NCI-H2081 (cell line): ENCODE results near the gene CDH13.

Experiments used
- DNase-seq, 2 experiments: peaks; one replicate each; lab custom pipeline; 2025; lab: John Stamatoyannopoulos, UW

The CDH13 gene

DNA sequence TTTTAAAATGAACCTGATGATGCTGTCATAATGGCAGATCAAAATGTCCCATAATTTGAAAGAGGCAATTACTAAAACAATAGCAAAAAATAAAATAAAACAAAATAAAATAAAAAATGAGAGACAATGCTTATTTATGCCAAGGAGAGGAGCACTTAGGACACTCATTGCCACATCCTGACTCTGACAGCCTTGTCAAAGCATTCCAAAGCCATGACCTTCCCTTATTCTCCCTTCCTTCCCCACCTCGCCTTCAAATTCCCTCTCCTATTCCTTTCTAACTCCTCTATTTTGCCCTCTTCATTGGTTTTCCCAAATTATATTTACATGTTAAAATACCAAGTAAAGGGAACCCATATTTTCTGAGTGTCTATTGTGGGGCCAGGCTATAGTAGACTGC, 220.0 kb downstream of the CDH13 start:
- DNase-seq, result no peak

DNA sequence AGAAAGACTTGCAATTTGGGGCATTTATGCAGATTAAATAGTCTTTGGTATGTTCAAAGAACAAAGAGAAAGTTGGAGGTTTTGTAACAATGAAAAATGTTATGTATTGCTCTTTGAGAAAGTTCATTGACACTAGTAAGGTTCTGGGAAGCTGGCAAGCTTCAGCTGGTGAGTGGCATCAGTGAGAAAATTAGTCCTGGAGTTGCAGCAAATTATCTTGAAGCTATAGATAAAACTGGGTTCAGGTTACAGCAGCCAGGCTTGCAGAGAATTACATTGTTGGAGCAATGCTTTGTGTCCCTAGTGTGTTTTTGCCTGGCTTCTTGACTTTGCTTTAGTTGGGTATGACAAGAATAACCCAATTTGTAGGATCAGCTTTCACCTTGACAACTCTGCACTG, 221.2 kb downstream of the CDH13 start:
- no peak for DNase-seq

DNA sequence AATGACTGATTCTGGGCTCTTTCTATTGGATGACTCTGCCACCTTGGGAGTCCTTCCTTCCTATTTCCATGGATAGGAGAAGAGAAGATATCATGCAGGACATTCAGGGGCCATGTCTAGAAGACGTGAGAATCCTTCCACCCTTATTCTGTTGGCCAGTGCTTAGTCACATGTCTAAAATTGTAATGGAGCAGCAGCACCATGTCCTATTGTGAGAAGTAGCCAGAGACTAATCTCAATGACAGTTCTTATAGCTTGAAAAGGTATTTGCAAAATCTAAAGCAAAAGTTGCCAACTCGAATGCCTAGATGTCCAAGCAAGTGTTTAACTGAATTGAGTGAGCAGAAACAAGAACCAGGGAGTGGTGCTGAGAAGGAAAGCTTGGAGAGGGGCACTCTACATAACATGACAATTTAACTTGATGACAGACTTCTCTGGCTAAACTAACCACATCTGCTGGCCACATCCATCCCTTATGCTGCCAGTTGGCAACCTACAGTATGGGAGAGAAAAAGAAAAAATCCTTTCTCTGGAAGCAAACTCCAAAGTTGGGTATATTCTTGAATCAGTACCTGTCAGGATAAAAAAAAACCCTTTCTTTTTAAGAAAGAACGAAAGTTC, 225.7 kb downstream of the CDH13 start:
- DNase-seq, result no peak

DNA sequence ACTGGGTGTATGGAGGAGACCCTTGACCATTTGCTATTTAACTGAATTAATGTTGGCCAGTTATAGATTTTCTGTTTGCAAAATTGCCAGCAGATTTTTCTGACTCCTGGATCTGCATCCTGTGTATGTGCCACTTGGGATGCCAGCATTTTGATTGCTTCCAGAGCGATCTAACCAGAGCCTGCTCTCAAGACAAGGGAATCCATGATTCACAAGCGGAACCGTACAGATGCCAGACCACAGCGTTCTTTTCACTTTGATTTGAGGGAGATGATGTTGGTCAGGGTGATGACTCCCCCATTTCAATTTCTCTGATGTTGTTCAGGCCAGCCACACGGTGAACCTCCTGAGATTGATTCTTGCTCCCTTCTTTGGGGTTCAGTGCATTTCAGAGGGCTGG, 228.7 kb downstream of the CDH13 start:
- DNase-seq, result no peak

DNA sequence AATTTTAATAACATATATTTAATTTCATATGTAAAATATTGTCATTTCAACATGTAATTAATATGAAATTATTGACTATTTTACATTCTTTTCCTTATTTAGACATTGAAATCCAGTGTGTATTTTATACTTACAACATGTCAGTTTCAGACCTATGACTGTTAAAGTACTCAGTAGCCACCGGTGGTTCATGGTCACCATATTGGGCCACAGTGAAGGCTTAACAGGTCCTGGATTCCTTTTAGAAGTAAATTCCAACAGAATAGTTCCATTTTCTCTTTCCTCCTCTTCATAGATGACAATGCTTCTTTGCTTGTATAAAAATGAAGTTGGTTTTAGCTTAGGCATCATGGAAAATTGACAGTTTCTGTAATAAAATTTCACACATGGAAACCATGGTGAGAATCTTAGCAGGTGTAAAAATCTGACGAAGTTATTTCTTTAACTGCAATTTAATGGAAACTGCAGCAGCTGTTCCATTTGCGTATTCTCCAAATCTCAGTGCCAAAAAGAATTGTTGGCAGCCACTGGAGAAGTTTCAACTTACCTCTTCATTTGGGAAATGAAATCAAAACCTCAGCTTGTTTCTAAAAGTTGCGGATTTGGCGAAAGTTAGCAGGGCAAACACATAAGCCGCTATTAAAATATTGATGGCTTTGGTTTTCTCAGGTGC, 231.1 kb downstream of the CDH13 start:
- DNase-seq, result no peak

DNA sequence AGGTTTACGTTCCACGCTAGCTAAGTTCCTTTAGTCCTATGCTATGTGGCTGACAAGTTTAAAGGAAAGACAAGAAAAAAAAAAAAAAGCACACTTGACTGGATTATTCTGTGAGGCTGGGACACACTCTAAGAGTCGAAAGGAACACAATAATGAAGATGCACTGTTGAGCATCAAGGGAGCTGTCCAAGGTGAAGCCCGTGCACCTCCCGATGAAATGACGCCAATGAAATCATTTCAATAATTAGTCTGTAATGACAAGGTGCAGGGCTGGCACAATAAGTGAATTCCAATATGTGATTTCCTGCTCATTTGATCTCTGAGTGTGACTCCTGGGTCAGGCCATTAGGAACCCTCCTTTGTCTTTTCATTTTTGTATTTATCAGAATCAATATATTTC, 232.9 kb downstream of the CDH13 start:
- no peak for DNase-seq

DNA sequence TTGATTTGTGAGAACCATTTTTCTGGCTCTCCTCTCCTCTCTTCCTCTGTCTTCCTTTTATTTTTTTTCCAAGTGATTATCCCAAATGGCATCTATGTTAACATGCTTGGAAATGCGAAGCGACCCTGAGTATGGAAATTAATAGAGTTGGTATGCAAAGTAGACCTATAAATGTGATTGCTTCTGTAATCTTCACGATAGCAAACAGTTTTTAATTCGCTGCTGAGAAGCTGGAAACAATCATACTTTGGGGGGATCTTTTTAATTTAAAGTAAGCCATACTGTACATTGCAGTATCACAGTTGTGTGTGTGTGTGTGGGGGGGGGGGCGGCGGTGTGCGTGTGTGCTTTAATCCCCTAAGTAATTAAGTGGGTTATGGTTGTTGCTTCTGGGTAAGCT, 233.3 kb downstream of the CDH13 start:
- no peak for DNase-seq

DNA sequence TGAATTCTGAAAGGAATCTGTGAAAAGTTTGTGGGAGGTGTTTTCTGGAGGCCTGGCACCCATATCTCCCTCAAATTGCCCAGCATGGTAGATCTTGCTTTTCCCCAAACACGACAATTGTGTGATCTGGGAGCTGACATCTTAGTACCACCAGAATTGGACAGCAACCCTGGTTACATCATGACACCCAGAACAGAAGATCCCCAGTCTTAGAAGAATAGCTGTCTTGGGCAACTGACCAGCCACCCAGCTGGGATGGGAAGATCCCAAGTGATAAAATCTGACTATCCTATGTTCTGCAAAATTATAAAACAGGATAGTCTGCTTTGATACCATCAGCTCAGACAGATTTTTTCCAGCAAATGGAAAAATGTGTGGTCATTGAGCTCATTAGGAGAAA, 235.3 kb downstream of the CDH13 start:
- DNase-seq, result no peak

DNA sequence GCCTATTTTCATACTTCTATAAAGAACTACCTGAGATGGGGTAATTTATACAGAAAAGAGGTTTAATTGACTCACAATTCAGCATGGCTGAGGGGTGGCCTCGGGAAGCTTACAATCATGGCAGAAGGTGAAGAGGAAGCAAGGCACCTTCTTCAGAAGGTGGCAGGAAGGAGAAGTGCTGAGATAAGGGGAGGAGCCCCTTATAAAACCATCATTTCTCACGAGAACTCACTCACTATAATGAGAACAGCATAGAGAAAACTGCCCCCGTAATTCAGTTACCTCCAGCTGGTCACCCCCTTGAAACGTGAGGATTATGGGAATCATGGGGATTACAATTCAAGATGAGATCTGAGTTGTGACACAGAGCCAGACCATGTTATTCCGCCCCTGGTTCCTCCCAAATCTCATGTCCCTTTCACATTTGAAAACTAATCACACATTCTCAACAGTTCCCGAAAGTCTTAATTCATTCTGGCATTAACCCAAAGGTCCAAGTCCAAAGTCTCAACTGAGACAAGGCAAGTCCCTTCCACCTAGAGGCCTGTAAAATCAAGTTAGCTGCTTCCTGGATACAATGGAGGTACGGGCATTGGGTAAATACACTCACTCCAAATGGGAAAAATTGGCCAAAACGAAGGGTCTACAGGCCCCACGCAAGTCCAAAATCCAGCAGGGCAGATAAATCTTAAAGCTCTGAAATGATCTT, 237.7 kb downstream of the CDH13 start:
- no peak for DNase-seq

DNA sequence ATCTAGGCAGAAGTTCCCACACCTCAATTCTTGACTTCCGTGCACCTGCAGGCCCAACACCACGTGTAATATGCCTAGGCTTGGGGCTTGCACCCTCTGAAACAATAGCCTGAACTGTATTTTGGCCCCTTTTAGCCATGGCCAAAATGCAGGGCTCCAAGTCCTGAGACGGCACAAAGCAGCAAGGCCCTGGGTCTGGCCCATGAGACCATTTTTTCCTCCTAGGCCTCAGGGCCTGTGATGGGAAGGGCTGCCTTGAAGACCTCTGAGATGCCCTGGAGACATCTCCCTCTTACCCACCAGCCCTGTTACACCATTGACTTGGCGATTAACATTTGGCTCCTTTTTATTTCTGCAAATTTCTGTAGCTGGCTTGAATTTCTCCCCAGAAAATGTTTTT, 238.6 kb downstream of the CDH13 start:
- DNase-seq, result no peak

DNA sequence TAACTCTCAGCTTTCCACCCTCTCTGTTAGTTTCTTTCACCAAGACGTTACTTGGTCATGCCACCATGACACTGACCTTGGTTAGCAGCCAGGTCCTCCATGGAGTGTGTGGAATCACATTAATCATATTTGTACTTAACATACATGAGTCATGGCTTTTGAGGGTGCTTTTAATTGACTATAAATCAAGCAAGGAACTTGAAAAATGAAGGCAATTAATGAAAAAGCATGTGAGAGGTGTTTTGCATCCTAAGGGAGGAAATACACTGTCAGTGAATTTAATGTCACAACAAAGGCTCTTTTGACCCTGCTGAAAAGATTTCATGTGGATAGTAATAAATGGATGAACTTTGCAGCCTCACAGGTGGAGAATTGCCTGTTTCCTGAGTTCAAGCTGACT, 240.7 kb downstream of the CDH13 start:
- no peak for DNase-seq

DNA sequence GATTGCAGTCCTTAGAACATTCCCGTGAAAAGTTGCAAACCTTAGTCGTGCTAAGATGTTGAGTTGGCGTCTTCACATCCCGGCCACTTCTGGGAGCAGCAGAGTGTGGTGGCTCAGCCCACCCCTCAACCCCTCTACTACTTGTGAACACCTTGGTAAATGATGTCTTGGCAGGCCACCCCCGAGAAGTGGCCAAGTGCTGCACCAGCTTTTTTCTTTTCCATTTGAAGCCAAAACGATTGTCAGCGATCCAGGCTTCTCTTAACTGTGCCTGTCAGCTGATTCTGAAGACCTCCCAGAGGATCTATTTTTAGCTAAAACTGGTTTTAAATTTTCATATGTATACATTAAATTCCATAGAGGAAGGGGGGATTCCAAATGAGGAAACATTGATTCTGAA, 247.5 kb downstream of the CDH13 start:
- no peak for DNase-seq

DNA sequence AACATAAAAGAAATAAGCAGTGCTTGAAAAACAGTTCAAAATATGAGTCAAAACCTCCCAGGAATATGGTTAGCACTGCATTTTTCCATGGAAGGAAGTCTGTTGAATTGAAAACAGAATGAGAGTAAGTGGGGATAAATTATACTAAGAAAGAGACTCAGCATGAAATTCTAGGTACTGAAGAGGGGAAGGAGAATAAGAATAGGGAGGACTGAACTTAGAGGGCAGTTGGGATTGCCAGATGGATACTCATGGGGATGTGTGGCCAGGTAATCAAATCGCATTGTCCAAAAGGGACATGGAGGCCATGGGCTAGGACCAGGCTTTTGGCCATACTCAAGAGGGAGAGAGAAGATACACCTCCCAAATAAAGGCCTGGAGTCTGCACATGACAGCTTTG, 247.9 kb downstream of the CDH13 start:
- DNase-seq, result no peak

DNA sequence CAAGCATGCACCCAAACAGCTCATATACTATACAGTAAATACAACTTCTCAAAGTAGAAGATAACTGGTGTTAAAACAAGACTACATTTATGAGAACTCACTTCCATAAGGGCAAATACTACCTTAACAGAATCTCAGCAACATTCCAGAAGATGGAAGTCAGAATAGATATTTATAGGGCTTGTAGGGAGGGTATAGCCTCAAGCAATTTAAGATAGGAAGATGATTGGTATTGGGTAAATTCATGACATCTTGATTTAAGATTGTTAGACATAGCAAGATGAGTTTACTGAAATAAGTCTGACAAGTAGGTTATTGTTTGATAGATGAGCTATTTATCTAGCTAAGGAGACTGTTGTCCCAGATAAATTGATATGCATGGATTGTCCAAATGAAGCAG, 250.2 kb downstream of the CDH13 start:
- DNase-seq, result no peak

DNA sequence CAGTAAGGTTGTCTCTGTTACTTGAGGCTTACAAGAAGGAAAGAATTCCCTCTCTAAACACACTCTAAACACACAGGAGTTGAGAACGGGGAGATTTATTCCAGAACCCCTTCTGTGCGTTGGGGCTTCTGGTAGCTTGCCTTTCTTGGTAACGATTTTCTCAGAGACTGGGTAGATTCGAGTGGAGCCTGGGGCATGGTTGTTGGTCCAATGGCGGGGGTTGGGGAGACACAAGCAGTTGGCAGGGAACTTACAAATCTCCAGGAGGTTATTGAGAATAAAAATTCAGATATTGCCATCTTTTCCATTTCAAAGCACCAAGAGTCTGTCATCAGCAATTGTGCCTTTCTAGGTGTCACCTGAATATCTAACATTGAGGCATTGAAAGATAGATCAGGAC, 251.7 kb downstream of the CDH13 start:
- DNase-seq, result no peak

DNA sequence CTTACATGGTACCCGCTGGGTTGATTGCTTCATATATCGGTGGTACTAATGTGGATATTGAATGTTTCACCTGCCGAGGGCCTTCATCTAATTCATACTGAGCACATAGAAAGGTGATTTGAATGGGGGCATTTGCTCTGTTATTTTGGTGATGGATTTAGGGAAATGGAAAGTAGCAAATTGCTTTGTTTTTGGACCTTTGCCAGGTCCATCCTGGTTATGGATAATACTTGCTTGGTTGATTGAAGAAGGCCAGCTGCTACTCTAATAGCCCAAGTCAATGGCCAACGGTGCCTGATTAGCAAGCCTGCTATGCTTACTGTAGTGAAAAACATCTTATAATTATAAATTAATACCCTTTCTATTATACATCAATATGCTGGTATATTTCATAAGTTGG, 253.6 kb downstream of the CDH13 start:
- DNase-seq, result peak; percentile 57 to 83

DNA sequence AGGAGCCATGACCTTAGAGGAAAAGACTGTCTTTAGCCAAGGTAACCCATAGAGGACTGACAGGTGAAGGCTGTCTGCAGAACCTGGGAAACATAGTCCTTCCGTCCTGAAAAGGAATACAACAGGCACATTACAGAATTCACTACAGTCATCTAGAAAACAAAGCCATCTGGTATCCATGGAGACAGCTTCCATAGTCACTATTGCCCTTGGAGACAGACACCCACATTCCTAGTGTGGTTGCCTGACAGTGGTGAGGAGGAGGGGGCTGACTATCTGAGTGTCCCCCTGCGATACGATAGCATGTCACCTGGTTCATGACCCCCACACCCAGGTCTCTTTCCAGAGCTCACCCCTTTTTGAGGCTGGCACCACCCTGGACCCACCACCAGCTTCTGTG, 254.7 kb downstream of the CDH13 start:
- no peak for DNase-seq

DNA sequence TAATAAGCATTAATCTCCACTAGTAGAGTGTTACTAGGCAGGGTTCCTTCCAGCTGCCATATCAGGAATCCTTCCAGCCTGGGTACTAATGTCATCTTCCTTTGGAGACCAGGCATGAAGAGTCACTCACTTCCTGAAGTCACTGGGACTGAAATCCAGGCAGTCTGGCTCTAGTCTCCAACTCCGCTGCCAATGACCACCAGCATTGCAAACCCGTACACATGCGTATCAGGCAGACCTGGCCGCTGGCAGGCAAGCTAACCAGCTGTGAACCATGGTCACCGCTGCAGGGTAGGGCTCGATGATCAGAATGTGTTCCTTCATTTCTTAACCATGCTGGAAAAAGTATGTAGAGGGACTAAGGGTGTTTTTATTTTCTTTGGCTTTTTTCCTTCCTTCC, 255.5 kb downstream of the CDH13 start:
- no peak for DNase-seq

DNA sequence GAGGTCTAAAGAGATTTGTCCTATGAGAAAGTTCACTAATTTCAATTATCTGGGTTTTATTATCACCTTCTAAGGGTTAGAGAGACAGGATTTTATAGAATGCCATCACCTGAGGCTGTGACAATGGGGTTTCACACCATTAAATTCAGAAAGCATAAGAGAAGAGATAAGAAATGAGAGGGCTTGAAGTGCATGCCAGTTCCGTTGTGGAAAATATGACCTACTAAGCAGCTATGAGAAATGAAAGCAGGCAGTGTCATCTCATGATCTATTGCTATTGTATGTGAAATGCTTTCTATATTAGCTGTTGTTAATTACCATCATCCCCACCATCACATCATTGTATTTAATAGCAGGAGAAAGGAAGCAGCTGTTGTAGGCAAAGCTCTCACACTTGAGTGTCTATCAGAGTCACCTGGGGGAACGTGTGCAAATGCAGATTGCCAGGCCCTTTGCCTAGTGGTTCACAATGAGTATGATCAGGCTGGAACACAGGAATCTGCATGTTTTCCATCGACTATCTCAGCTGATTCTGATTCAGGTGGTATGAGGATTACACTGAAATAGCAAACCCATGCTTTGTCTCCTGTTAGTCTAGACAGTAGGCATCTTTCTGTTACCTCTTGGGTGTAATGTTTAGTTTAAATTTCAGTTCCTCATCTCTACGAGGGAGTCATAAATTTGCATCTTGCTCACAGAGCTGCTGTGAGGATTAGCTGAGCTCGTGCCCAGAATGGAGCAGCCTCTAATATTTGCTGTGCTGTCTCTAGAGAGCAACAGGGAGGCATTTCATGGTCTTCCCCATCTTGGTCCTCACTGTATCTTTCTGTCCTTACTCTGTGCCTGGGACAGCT, 256.4 kb downstream of the CDH13 start:
- peak in 1 of 2 experiments; percentile 34 for DNase-seq

DNA sequence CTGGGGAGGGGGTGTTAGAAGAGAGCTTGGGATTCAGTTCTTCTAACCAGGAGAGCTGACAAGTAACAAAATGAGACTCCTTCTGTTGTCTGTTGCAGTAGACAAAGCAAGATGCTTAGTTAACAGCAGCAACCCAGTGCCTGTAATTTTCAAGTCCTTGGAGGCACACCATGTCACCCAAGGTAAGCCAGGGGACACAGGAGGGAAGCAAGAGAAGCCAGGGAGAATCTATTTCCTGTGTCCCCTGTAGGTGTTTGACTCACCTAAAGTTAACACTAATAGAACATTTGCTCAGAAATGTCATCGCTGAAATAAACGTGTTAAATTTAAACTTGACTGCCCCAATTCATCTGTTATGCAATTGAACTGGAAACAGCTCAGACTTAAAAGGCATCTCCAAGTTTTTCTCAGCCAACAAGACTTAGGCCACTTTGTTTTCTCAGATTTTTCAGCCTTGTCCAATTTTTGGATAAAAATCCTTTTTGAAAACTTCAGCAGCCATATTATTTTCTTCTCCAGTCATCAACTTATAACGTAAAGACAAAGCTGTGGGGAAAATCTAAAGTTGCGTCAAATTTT, 257.6 kb downstream of the CDH13 start:
- DNase-seq, result no peak

DNA sequence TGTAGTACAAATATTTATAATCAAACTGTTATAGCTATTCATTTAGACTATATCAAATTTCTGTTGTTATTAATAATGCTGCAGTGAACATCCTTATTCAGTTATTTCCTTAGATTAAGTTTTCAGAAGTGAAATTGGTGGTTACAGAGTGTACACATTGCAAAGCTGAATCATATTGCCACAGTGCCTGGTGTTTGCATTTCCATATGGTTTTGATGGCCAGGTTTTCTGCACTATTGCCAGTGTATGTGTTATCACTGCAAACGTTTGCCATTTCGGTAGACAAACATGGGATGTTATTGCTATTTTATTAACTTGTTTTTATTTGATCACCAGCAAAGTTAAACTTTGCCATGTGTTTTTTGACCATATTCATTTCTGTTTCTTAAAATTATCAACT, 259.4 kb downstream of the CDH13 start:
- DNase-seq, result peak in 1 of 2 experiments; percentile 17

DNA sequence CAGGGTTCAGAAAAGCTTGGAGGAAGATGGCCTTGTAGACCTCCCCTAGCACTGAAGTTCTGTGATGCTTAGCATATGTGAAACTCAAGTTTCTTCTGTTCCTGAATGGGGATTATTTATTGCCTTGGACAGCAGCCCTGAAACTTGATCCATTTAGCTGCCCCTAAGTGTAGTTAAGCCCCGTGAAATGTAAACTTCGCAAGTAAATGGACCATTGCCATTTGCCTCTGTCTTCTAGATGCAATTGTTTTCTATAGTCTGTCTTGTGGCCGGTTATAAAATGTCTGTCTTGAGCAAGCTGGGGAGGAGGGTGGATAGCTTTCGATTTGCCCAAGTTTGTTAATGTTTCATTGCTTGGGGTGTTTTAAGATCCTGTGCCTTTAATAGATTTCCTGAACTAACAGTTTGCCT, 261.8 kb downstream of the CDH13 start:
- no peak for DNase-seq
